Muscle of leg (tissue), 11 donors: ENCODE results near the gene ALDH16A1. TPM values are rescaled to one million over a fixed set of nuclear protein-coding genes. Genes with fewer than 3 reads are reported as not detected.
"Not testable (repeated sequence)": the region's sequence is repeated elsewhere in the genome, so short reads cannot be mapped to it uniquely, and the experiment has no call there.

Experiments used
- DNase-seq: peaks from one replicate; pipeline ENCODE4 v3.0.0; 2013
- H3K27ac ChIP-seq: one replicate; pipeline ENCODE4 v1.5.1; 2013; ENCODE audit warnings: mild to moderate bottlenecking, low read length, control low read depth
- H3K27me3 ChIP-seq: one replicate; pipeline ENCODE4 v1.6.1; 2013; ENCODE audit warnings: low read length; ENCODE audit not compliant: control insufficient read depth, insufficient read depth
- H3K36me3 ChIP-seq: one replicate; pipeline ENCODE4 v1.6.1; 2013; ENCODE audit warnings: low read length; ENCODE audit not compliant: control insufficient read depth, insufficient read depth
- H3K4me1 ChIP-seq: one replicate; pipeline ENCODE4 v1.6.1; 2013; ENCODE audit warnings: low read length; ENCODE audit not compliant: control insufficient read depth, insufficient read depth
- H3K4me3 ChIP-seq: one replicate; pipeline ENCODE4 v1.5.1; 2013; ENCODE audit warnings: low read length, control low read depth
- H3K9me3 ChIP-seq: replicated peaks from 2 replicates; pipeline ENCODE4 v1.6.1; 2013; ENCODE audit warnings: low read depth, low read length; ENCODE audit not compliant: control insufficient read depth
- WGBS: methylation state at CpG from one replicate; pipeline ENCODE4 v1.1.5; 2013; ENCODE audit warnings: missing lambda C conversion rate; ENCODE audit not compliant: insufficient coverage; 5-methylcytosine and 5-hydroxymethylcytosine counted together
- polyA plus RNA-seq, 8 donors: library from polyadenylated mRNA; unstranded; fragments of 120-200 nt; gene quantifications; one replicate each; pipeline versions ENCODE4 v1.2.1 to v1.2.3, GENCODE V29; 2013; ENCODE audit warnings: inconsistent platforms in 1 of 8, low replicate concordance in 1 of 8; ENCODE audit not compliant: insufficient read length in 8 of 8, insufficient read depth in 1 of 8
- total RNA-seq: library from RNA; stranded (reverse); fragments of 120-200 nt; gene quantifications from one replicate; pipeline ENCODE4 v1.2.4, GENCODE V29; 2013

ALDH16A1 gene
- total and polyA plus RNA-seq, 9 donors, result 11.3 to 18.8 (median 14.2) TPM

DNA sequence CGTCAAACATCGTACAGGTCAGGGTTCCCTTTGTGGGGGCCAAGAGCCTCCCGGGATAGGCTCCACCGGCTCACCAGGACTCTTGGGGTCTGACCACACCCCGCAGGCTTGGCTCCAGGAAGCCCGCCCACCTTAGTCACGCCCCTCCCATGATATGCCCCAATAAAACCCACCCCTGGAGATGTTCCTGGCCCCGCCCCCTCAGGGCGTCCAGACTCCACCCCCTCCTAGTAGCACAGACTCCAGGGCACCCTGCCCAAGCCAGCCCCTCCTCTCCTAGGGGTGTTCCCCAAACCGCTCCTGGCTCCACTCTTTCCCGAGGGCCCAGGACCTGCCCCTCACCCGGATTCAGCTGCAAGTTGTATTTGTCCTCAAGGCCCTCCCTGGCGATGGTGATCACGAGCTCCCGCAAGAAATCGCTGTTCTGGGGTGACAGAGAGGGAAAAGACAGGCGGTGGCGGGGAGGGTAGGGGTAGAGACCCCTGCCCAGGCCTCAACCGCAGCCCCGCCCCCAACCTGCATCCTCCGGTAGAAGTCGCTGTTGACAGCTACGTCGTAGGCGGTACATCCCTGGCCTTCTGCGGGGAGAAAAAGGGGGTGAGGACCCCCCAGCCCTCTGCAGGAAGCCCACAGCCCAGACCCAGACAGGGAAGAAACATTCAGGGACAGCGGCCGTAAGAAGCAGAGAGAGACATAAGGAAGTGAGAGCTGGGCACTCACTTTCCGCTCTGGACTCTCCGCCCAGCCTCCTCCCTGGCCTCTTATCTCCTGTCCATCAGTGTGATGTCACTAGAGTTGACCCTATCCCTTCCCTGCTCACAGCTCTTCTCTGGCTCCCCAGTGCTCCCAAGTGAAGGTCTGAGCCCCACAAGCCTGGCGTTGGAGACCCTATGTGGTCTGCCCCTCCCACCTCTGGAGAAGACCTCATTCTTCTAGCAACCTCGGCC lies 5.3 kb upstream of the ALDH16A1 start:
- Histone ChIP-seq H3K27me3 (peaks cover 4% of the 10 kb centered on the region), H3K27ac (peak overlapping the region; percentile 35), H3K9me3 (no peaks in the 10 kb centered on the region), H3K36me3 (peaks cover 45% of the 10 kb centered on the region), H3K4me3 (no peak overlapping the region), H3K4me1 (peaks cover 25% of the 10 kb centered on the region)
- peak; percentile 55 for DNase-seq
- WGBS, result 35% methylated on average over 25 of the region's 32 CpGs

DNA sequence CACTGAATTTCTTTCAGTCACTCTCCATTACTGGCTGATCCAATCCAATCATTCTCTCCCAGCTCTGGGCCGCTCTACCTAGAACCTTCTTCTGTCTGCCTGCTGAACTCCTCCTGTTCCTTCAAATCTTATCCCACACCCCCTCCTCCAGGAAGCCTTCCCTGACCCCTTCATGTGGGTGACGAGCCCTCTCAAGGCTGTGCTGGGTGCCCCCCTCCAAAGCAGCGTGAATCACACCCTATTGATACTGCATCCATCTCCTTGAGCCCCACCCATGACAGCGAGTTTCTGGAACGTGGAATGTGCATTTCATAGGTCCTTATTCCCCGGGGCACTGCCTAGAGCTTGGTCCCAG lies 4.6 kb upstream of the ALDH16A1 start:
- Histone ChIP-seq H3K27me3 (no peaks in the 10 kb centered on the region), H3K36me3 (peaks cover 45% of the 10 kb centered on the region), H3K4me3 (no peak overlapping the region), H3K27ac (no peak overlapping the region), H3K9me3 (no peaks in the 10 kb centered on the region), H3K4me1 (peaks cover 25% of the 10 kb centered on the region)
- DNase-seq, result peak; percentile 18
- 94% methylated on average over 6 of the region's 6 CpGs for WGBS

DNA sequence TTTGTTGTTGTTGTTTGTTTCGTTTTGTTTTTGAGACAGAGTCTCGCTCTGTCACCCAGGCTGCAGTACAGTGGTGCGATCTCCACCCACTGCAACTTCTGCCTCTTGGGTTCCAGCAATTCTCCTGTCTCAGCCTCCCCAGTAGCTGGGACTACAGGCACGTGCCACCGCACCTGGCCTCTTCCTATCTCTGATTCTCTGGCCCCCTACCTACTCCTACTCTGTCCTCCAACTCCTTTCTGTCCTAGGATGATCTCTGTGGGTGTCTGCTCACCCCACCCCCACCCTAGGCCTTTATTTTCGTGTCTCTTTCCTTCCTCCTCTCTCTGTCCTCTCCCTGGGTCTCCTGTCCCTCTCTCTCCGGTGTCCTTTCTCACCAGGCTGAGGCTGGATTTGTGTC lies 2.6 kb upstream of the ALDH16A1 start:
- H3K27ac ChIP-seq, result no peak overlapping the region
- no peaks in the 10 kb centered on the region for H3K27me3 ChIP-seq
- peaks cover 45% of the 10 kb centered on the region for H3K36me3 ChIP-seq
- no peak for DNase-seq
- no peaks in the 10 kb centered on the region for H3K9me3 ChIP-seq
- 86% methylated on average over 5 of the region's 7 CpGs for WGBS
- H3K4me1 ChIP-seq, result peaks cover 37% of the 10 kb centered on the region
- H3K4me3 ChIP-seq, result no peak overlapping the region

DNA sequence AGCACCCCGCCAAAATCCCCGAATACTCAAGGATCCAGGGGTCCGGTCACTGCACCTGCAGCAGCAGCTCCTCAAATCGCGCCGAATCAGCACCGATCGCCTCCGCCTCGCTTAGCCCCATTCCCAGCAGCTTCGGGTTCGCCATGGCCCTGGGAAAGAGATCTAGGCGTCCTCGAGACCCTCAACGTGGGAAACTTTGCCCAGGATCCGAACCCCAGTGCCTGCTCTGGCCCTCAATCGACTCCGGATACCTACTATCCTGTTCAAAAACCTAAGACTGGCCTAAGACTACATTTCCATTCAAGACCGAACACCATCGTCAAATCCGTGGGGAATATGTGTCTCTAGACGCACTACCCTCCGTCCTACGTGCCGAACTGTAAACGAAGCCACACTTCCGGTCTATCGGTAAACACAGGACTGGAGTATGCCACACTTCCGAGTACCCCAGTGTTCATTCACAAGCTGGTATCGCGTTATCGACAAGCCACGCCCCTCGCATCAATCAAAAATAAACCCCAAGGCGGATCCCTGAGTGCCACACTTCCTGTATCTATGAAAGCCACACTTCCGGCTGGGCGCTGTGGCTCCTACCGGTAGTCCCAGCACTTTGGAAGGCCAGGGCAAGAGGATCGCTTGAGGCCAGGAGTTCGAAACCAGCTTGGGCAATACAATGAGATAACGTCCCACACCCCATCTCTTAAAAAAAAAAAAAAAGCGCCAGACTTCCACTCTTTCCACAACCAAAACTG lies 1.4 kb upstream of the ALDH16A1 start, which contains the start of gene PIH1D1:
Gene PIH1D1, minus strand, starts transcription at position 385 of the 752 bp plus-strand sequence. Its CDS starts 240 bp downstream, at position 145.
- no peaks in the 10 kb centered on the region for H3K27me3 ChIP-seq
- 1% methylated on average over 38 of the region's 42 CpGs for WGBS
- peak within 1 kb of the TSS; percentile 98 for H3K27ac ChIP-seq
- DNase-seq, result peak; percentile 99
- H3K4me3 ChIP-seq, result peak within 1 kb of the TSS; percentile 91
- H3K36me3 ChIP-seq, result peaks cover 37% of the 10 kb centered on the region
- H3K9me3 ChIP-seq, result no peaks in the 10 kb centered on the region
- H3K4me1 ChIP-seq, result peaks cover 43% of the 10 kb centered on the region

DNA sequence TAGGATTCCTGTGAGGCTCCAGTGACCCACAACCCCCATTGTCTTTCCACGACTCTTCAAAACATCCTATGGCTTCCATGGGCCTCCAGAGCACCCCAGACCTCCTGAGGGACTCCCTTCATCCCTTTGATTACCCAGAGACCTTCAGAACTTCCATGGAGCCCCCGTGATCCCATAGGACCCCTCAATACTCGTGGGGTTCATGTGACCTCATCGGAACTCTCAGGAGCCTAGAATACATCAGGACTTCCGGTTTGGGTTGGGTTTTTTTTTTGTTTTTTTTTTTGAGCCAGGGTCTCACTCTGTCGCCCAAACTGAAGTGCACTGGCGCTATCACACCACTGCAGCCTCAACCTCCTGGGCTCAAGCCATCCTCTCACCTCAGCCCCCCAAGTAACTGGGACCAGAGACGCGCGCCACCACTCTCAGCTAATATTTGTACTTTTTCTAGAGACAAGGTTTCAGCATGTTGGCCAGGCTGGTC lies 774 bp downstream of the ALDH16A1 start:
- WGBS, result 64% methylated on average over 5 of the region's 10 CpGs
- peaks cover 32% of the 10 kb centered on the region for H3K4me1 ChIP-seq

DNA sequence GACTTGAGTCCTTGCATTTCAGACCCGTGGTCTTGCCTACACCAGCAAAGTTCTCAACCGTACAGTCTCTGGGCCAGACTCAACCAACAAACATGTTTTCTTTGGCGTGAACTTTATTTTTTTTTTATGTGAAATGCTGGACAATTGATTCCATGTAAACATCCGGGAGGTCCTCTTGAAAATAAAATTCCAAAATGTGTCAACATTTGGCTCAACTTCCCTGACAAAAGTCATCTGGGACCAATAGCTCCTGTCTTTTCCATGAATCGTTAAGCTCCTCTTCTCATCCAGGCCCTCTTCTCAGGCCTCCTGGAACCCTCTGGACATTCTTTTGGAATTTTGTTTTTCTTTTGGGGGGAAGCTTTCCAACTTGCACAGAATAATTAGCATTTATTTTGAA lies 2.7 kb downstream of the ALDH16A1 start:
- DNase-seq, result peak; percentile 96
- peak overlapping the region; percentile 88 for H3K27ac ChIP-seq

More for the DNA sequence above, 774 bp downstream of the ALDH16A1 start:
- peak overlapping the region; percentile 74 for H3K4me3 ChIP-seq
- no peak for DNase-seq
- H3K27ac ChIP-seq, result peak overlapping the region; percentile 98
- H3K9me3 ChIP-seq, result no peaks in the 10 kb centered on the region
- H3K27me3 ChIP-seq, result no peaks in the 10 kb centered on the region
- peaks cover 15% of the 10 kb centered on the region for H3K36me3 ChIP-seq

DNA sequence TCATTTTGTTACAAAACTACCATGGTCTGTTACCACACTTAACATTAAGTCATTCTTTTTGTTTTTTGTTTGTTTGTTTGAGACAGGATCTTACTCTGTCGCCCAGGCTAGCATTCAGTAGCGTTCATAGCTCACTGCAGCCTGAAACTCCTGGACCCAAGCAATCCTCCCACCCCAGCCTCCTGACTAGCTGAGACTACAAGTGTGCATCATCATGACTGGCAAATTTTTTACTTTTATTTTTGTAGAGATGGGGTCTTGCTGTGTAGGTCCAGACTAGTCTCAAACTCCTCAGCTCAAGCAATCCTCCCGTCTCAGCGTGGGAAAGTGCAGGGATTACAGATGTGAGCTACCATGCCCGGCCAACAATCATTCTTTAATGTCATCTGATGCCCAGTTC lies 3.3 kb downstream of the ALDH16A1 start:
- Histone ChIP-seq H3K4me1 (peaks cover 27% of the 10 kb centered on the region), H3K36me3 (peaks cover 17% of the 10 kb centered on the region), H3K4me3 (no peak overlapping the region), H3K9me3 (no peaks in the 10 kb centered on the region), H3K27ac (peak overlapping the region; percentile 88), H3K27me3 (no peaks in the 10 kb centered on the region)
- DNase-seq, result peak; percentile 61
- WGBS, result 49% methylated on average over 3 of the region's 5 CpGs

More for the DNA sequence above, 2.7 kb downstream of the ALDH16A1 start:
- Histone ChIP-seq H3K9me3 (no peaks in the 10 kb centered on the region), H3K4me1 (peaks cover 27% of the 10 kb centered on the region), H3K27me3 (no peaks in the 10 kb centered on the region), H3K36me3 (peaks cover 16% of the 10 kb centered on the region), H3K4me3 (no peak overlapping the region)
- WGBS, result 0% methylated on average over 1 of the region's 5 CpGs

DNA sequence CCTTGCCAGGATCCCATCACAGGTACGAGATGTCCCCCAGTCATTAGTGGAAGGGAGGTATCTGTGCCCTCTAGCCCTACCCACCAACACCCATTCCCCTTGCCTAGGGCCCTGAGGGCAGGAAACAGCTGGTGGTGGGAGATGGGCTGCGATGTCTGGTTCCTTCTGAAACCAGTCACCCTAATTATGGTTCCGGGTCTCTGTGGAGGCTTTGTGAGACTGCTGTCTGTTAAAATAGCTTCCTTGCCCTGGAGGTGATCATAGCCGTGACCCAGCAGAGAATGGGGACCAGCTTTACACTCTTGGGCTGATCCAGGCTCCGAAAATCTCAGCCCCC lies 5.5 kb downstream of the ALDH16A1 start:
- no peak overlapping the region for H3K27ac ChIP-seq
- peaks cover 22% of the 10 kb centered on the region for H3K4me1 ChIP-seq
- no peak for DNase-seq
- no peak overlapping the region for H3K4me3 ChIP-seq
- no peaks in the 10 kb centered on the region for H3K27me3 ChIP-seq
- H3K36me3 ChIP-seq, result peaks cover 22% of the 10 kb centered on the region
- H3K9me3 ChIP-seq, result no peaks in the 10 kb centered on the region
- 86% methylated on average over 2 of the region's 5 CpGs for WGBS

DNA sequence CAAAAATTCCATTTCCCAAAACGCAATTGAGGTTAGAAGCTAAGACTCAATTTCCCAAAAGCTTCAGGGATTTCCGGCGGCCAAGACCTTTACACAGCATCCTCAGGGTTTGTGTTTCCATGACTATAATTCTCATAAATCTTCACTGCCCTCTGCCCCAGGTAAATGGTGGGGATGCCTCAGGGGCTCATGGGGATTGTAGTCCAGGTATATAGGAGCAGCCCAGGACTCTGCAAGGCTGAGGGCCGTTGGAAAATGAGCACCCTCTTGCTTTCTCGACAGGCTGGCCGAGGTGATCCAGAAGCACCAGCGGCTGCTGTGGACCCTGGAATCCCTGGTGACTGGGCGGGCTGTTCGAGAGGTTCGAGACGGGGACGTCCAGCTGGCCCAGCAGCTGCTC lies 6.4 kb downstream of the ALDH16A1 start:
- Histone ChIP-seq H3K27me3 (no peaks in the 10 kb centered on the region), H3K36me3 (peaks cover 27% of the 10 kb centered on the region), H3K4me1 (peaks cover 14% of the 10 kb centered on the region), H3K4me3 (no peak overlapping the region), H3K27ac (no peak overlapping the region), H3K9me3 (no peaks in the 10 kb centered on the region)
- DNase-seq, result no peak
- WGBS, result 81% methylated on average over 9 of the region's 12 CpGs

DNA sequence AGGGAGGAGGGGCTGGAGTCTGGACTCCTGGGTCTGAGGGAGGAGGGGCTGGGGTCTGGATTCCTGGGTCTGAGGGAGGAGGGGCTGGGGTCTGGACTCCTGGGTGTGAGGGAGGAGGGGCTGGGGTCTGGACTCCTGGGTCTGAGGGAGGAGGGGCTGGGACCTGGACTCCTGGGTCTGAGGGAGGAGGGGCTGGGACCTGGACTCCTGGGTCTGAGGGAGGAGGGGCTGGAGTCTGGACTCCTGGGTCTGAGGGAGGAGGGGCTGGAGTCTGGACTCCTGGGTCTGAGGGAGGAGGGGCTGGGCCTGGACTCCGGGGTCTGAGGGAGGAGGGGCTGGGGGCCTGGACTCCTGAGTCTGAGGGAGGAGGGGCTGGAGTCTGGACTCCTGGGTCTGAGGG lies 8.1 kb downstream of the ALDH16A1 start:
- H3K9me3 ChIP-seq, DNase-seq, H3K4me1 ChIP-seq, H3K4me3 ChIP-seq, H3K27me3 ChIP-seq, H3K27ac ChIP-seq: not testable (repeated sequence)
- peaks cover 41% of the 10 kb centered on the region for H3K36me3 ChIP-seq
- 100% methylated on average over 1 of the region's 1 CpG for WGBS
